Right atrium auricular region (tissue), 2 donors: ENCODE measurements around the gene IFIT2. TPM values are rescaled to one million over a fixed set of nuclear protein-coding genes. Genes with fewer than 3 reads are reported as not detected.

Experiments used
- DNase-seq: peaks from one replicate; pipeline ENCODE4 v3.0.0-alpha.2; 2019; ENCODE audit warnings: low spot score
- H3K27ac ChIP-seq, 2 donors: fragments of 200-600 bp; sonication (generic); 1 replicate in 1 of 2; 2 replicates in 1 of 2; pipeline ENCODE4 v1.5.1; 2016 to 2019
- H3K27me3 ChIP-seq, 2 donors: fragments of 200-600 bp; sonication (generic); one replicate each; pipeline versions ENCODE4 v1.5.1 to v1.6.0; 2017 to 2019
- H3K36me3 ChIP-seq: fragments of 200-600 bp; sonication (generic); one replicate; pipeline ENCODE4 v1.5.1; 2016
- H3K4me1 ChIP-seq, 2 donors: fragments of 200-600 bp; sonication (generic); one replicate each; pipeline versions ENCODE4 v1.5.1 to v1.6.0; 2017 to 2019
- H3K4me3 ChIP-seq, 2 donors: fragments of 200-600 bp; sonication (generic); 1 replicate in 1 of 2; 2 replicates in 1 of 2; pipeline ENCODE4 v1.5.1; 2017 to 2019; ENCODE audit warnings: mild to moderate bottlenecking in 1 of 2, moderate library complexity in 1 of 2
- H3K9me3 ChIP-seq, 2 donors: fragments of 200-600 bp; sonication (generic); one replicate each; pipeline ENCODE4 v1.5.1; 2019
- total RNA-seq, 2 donors: library from RNA; depleted of rRNA; stranded (reverse); fragments of >200 nt; gene quantifications; one replicate each; pipeline ENCODE4 v1.1.0, GENCODE V29; 2016
- TF ChIP-seq, protein P1 (sequence below), 2 donors: fragments of 200-600 bp; sonication (generic); IDR thresholded peaks; one replicate each; pipeline ENCODE4 v1.5.1; 2019; ENCODE audit warnings: antibody characterized with exemption in 2 of 2

Gene IFIT2
- total RNA-seq, 2 donors from 2014 or later = 2.6 TPM

DNA sequence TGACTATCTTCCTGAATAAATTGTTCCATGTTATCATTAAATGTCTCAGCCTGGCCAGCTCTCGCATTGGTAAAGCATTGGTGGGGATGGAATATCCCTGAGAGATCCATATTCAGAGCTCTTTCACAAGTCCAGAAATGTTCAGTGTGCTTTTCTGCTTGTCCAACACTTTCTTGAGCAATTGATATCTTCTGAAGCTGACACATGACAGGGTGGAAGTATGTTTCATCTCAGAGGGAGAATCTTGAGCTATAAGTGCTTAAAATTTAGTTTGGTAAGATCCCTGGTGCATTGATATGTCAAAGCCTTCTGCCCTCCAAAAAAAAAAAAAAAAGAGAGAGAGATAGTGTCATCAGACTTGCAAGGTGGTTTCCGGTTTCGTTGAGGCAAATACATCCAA is 33.4 kb downstream of the IFIT2 start:
- H3K4me3 ChIP-seq = no peak overlapping the region
- peaks cover 0 to 67% of the 10 kb centered on the region in 2 donors for H3K4me1 ChIP-seq
- no peak overlapping the region for H3K27ac ChIP-seq
- no peaks in the 10 kb centered on the region for H3K9me3 ChIP-seq
- TF ChIP-seq, protein P1, sequence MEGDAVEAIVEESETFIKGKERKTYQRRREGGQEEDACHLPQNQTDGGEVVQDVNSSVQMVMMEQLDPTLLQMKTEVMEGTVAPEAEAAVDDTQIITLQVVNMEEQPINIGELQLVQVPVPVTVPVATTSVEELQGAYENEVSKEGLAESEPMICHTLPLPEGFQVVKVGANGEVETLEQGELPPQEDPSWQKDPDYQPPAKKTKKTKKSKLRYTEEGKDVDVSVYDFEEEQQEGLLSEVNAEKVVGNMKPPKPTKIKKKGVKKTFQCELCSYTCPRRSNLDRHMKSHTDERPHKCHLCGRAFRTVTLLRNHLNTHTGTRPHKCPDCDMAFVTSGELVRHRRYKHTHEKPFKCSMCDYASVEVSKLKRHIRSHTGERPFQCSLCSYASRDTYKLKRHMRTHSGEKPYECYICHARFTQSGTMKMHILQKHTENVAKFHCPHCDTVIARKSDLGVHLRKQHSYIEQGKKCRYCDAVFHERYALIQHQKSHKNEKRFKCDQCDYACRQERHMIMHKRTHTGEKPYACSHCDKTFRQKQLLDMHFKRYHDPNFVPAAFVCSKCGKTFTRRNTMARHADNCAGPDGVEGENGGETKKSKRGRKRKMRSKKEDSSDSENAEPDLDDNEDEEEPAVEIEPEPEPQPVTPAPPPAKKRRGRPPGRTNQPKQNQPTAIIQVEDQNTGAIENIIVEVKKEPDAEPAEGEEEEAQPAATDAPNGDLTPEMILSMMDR (IDR thresholded peaks at IDR 0.05) = no peak
- peaks cover 10% of the 10 kb centered on the region for H3K36me3 ChIP-seq
- no peak for DNase-seq
- no peaks in the 10 kb centered on the region for H3K27me3 ChIP-seq

DNA sequence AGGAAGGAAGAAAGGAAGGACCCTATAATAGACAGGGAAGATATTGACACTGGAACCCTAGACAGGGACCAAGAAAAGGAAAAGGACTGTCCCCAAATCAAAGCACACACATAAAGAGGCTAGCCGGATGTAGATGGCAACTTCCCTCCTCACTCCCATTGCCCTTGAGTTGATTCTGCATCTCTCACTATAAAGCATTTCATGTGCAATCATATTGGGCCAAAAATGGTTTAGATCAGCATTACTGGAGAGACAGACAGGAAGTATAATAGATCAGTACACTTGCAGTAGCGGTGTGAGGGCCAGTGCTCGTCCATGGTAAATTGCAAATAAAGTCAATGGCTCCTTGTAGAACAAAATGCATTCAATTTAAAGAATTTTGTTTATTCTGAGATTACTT is 34.4 kb downstream of the IFIT2 start:
- Histone ChIP-seq H3K4me3 (no peak overlapping the region), H3K36me3 (peaks cover 10% of the 10 kb centered on the region), H3K27ac (no peak overlapping the region), H3K9me3 (no peaks in the 10 kb centered on the region), H3K4me1 (peaks cover 0 to 57% of the 10 kb centered on the region in 2 donors), H3K27me3 (no peaks in the 10 kb centered on the region)
- no peak for DNase-seq
- TF ChIP-seq, protein P1 (IDR thresholded peaks at IDR 0.05) = no peak

DNA sequence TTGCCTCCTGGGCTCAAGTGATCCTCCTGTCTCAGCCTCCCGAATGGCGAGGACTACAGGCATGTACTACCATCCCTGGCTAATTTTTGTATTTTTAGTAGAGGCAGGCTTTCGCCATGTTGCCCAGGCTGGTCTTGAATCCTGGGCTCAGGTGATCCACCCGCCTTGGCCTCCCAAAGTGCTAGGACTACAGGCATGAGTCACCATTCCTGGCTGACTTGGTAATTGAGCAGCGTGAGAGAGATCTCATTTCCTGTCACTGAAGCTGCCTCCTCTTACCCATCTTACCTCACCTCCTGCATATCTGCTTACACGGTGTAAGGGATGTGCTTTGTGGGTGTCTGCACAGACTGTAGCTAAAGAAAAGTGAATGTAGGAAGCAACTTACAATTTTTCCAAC is 35.6 kb downstream of the IFIT2 start:
- Histone ChIP-seq H3K4me3 (no peak overlapping the region), H3K27me3 (no peaks in the 10 kb centered on the region), H3K36me3 (peaks cover 10% of the 10 kb centered on the region), H3K4me1 (peaks cover 0 to 55% of the 10 kb centered on the region in 2 donors), H3K27ac (no peak overlapping the region), H3K9me3 (no peaks in the 10 kb centered on the region)
- TF ChIP-seq, protein P1 (IDR thresholded peaks at IDR 0.05) = no peak
- no peak for DNase-seq

DNA sequence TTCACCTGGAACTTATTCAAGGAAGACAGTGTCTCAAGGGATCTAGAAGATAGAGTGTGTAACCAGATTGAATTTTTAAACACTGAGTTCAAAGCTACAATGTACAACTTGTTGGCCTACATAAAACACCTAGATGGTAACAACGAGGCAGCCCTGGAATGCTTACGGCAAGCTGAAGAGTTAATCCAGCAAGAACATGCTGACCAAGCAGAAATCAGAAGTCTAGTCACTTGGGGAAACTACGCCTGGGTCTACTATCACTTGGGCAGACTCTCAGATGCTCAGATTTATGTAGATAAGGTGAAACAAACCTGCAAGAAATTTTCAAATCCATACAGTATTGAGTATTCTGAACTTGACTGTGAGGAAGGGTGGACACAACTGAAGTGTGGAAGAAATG is 36.9 kb downstream of the IFIT2 start:
- peaks cover 0 to 52% of the 10 kb centered on the region in 2 donors for H3K4me1 ChIP-seq
- no peak overlapping the region for H3K4me3 ChIP-seq
- H3K9me3 ChIP-seq = no peaks in the 10 kb centered on the region
- DNase-seq = no peak
- no peaks in the 10 kb centered on the region for H3K27me3 ChIP-seq
- TF ChIP-seq, protein P1 (IDR thresholded peaks at IDR 0.05) = no peak
- H3K27ac ChIP-seq = no peak overlapping the region
- peaks cover 10% of the 10 kb centered on the region for H3K36me3 ChIP-seq

DNA sequence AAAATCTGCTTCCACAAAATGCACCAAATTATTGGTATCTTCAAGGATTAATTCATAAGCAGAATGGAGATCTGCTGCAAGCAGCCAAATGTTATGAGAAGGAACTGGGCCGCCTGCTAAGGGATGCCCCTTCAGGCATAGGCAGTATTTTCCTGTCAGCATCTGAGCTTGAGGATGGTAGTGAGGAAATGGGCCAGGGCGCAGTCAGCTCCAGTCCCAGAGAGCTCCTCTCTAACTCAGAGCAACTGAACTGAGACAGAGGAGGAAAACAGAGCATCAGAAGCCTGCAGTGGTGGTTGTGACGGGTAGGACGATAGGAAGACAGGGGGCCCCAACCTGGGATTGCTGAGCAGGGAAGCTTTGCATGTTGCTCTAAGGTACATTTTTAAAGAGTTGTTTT is 38.0 kb downstream of the IFIT2 start:
- no peaks in the 10 kb centered on the region for H3K9me3 ChIP-seq
- peaks cover 0 to 41% of the 10 kb centered on the region in 2 donors for H3K4me1 ChIP-seq
- H3K36me3 ChIP-seq = peaks cover 10% of the 10 kb centered on the region
- H3K4me3 ChIP-seq = no peak overlapping the region
- no peak for DNase-seq
- no peak overlapping the region for H3K27ac ChIP-seq
- no peaks in the 10 kb centered on the region for H3K27me3 ChIP-seq
- TF ChIP-seq, protein P1 (IDR thresholded peaks at IDR 0.05) = no peak

DNA sequence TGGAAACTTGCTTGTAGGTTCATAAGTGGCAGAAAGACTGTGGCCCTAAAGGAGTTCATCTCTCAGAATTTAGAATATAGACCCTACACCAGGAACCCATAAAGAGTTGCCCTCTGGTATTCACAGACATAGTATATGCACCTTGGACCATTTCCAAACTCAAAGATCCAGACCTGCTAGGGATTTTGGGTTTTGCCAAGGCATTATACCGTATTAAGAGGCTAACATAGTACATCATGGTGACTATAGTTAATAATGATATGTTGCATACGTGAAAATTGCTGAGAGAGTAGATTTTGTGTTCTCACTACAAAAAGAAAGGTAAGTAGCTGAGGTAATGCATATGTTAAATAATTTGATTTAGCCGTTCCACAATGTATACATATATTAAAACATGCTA is 39.8 kb downstream of the IFIT2 start:
- TF ChIP-seq, protein P1 (IDR thresholded peaks at IDR 0.05) = no peak
- Histone ChIP-seq H3K4me1 (peaks cover 0 to 33% of the 10 kb centered on the region in 2 donors), H3K27ac (no peak overlapping the region), H3K36me3 (peaks cover 10% of the 10 kb centered on the region), H3K9me3 (no peaks in the 10 kb centered on the region), H3K4me3 (no peak overlapping the region), H3K27me3 (no peaks in the 10 kb centered on the region)
- DNase-seq = no peak
